GM23338 (cell line): Measurements from ENCODE around the gene MTOR. TPM values are rescaled to one million over a fixed set of nuclear protein-coding genes. Genes with fewer than 3 reads are reported as not detected.

Experiments
- ATAC-seq: fragments of 200-7000 bp; cut with Tn5 transposase; 3 replicates; pipeline ENCODE4 v1.9.1; 2020
- DNase-seq: peaks from one replicate; pipeline ENCODE4 v3.0.0-alpha.2; 2015; ENCODE audit warnings: low spot score
- H2AFZ ChIP-seq: fragments of 200-600 bp; sonication (generic); 2 replicates; pipeline ENCODE4 v1.8.0; 2016; ENCODE audit warnings: antibody characterized with exemption, mild to moderate bottlenecking, moderate library complexity
- H3F3A ChIP-seq: fragments of 200-600 bp; sonication (generic); replicated peaks from 2 replicates; pipeline ENCODE4 v1.8.0; 2017; ENCODE audit warnings: antibody characterized with exemption, mixed run types, low read depth
- H3K27ac ChIP-seq: fragments of 200-600 bp; sonication (generic); 2 replicates; pipeline ENCODE4 v1.6.1; 2016; ENCODE audit warnings: low read depth
- H3K27me3 ChIP-seq: fragments of 200-600 bp; sonication (generic); 2 replicates; pipeline ENCODE4 v1.8.0; 2016; ENCODE audit warnings: mild to moderate bottlenecking, mixed run types, moderate library complexity; ENCODE audit not compliant: insufficient read depth
- H3K36me3 ChIP-seq: fragments of 200-600 bp; sonication (generic); 2 replicates; pipeline ENCODE4 v1.8.0; 2016; ENCODE audit warnings: mild to moderate bottlenecking; ENCODE audit not compliant: insufficient read depth
- H3K4me1 ChIP-seq: fragments of 200-600 bp; sonication (generic); 2 replicates; pipeline ENCODE4 v1.8.0; 2016; ENCODE audit warnings: mild to moderate bottlenecking, moderate library complexity; ENCODE audit not compliant: insufficient read depth
- H3K4me2 ChIP-seq: fragments of 200-600 bp; sonication (generic); 2 replicates; pipeline ENCODE4 v1.7.1; 2017; ENCODE audit warnings: mixed run types
- H3K4me3 ChIP-seq: fragments of 200-600 bp; sonication (generic); 2 replicates; pipeline ENCODE4 v1.6.1; 2016; ENCODE audit warnings: mixed run types
- H3K79me2 ChIP-seq: fragments of 200-600 bp; sonication (generic); replicated peaks from 2 replicates; pipeline ENCODE4 v1.8.0; 2017; ENCODE audit warnings: mild to moderate bottlenecking; ENCODE audit not compliant: insufficient read depth
- H3K9me2 ChIP-seq: fragments of 200-600 bp; sonication (generic); 2 replicates; pipeline ENCODE4 v1.8.0; 2017; ENCODE audit not compliant: insufficient read depth
- H4K20me1 ChIP-seq: fragments of 200-600 bp; sonication (generic); replicated peaks from 2 replicates; pipeline ENCODE4 v1.8.0; 2017; ENCODE audit warnings: mild to moderate bottlenecking; ENCODE audit not compliant: insufficient read depth
- H3K27ac Mint-ChIP-seq: 2 replicates; pipeline ENCODE4 v1.8.0; 2020; ENCODE audit warnings: inconsistent platforms, mild to moderate bottlenecking, moderate library complexity, mixed read lengths
- H3K27me3 Mint-ChIP-seq: 3 replicates; pipeline ENCODE4 v1.8.0; 2022; ENCODE audit warnings: low read depth, mild to moderate bottlenecking, moderate library complexity, mixed read lengths, inconsistent platforms; ENCODE audit not compliant: insufficient read depth, poor library complexity
- H3K36me3 Mint-ChIP-seq: 3 replicates; pipeline ENCODE4 v1.8.0; 2021; ENCODE audit warnings: low read depth, mild to moderate bottlenecking, inconsistent platforms, moderate library complexity, mixed read lengths
- H3K4me1 Mint-ChIP-seq: 3 replicates; pipeline ENCODE4 v1.8.0; 2020; ENCODE audit warnings: mild to moderate bottlenecking, inconsistent platforms, mixed read lengths
- H3K4me3 Mint-ChIP-seq: 3 replicates; pipeline ENCODE4 v1.8.0; 2021; ENCODE audit warnings: moderate library complexity, mild to moderate bottlenecking, inconsistent platforms, mixed read lengths
- H3K9me3 Mint-ChIP-seq: 3 replicates; pipeline ENCODE4 v1.8.0; 2020; ENCODE audit warnings: moderate library complexity, mild to moderate bottlenecking, inconsistent platforms, mixed read lengths
- CREB1 ChIP-seq: fragments of 250-450 bp; sonication (Bioruptor Pico); IDR thresholded peaks from 2 replicates; pipeline ENCODE4 v1.5.0; 2020; ENCODE audit warnings: low read depth, mild to moderate bottlenecking, moderate library complexity
- EZH2 ChIP-seq: fragments of 200-600 bp; sonication (generic); IDR thresholded peaks from one replicate; pipeline ENCODE4 v1.8.0; 2017; ENCODE audit warnings: antibody characterized with exemption, mild to moderate bottlenecking, low read depth; ENCODE audit not compliant: unreplicated experiment
- EZH2phosphoT487 ChIP-seq: fragments of 200-600 bp; sonication (generic); IDR thresholded peaks from one replicate; pipeline ENCODE4 v1.8.1; 2018; ENCODE audit warnings: antibody characterized with exemption; ENCODE audit not compliant: unreplicated experiment
- JUNB ChIP-seq: IDR thresholded peaks from one replicate; pipeline ENCODE4 v1.6.1; 2016; ENCODE audit warnings: antibody characterized with exemption; ENCODE audit not compliant: unreplicated experiment
- NANOG ChIP-seq: IDR thresholded peaks from 2 replicates; pipeline ENCODE4 v1.6.1; 2016; ENCODE audit warnings: antibody characterized with exemption, borderline replicate concordance
- POLR2AphosphoS5 ChIP-seq: IDR thresholded peaks from 2 replicates; pipeline ENCODE4 v1.6.1; 2016; ENCODE audit warnings: antibody characterized with exemption, low read depth
- STAT1 ChIP-seq: IDR thresholded peaks from one replicate; pipeline ENCODE4 v1.6.1; 2016; ENCODE audit warnings: antibody characterized with exemption; ENCODE audit not compliant: unreplicated experiment
- ZNF114 ChIP-seq: fragments of 250-450 bp; sonication (Bioruptor Pico); IDR thresholded peaks from 2 replicates; pipeline ENCODE4 v1.5.0; 2020; ENCODE audit warnings: mild to moderate bottlenecking, moderate library complexity
- ZNF331 ChIP-seq: fragments of 250-450 bp; sonication (Bioruptor Pico); IDR thresholded peaks from 2 replicates; pipeline ENCODE4 v1.5.0; 2020; ENCODE audit warnings: low read depth, mild to moderate bottlenecking, moderate library complexity
- polyA plus RNA-seq: library from polyadenylated mRNA; unstranded; fragments of >200 nt; fragmentation: Nextera tagmentation; extraction: Ambion mirVana; gene quantifications from 2 replicates; pipeline ENCODE4 v1.2.1, GENCODE V29; 2016
- total RNA-seq: library from RNA; depleted of rRNA; stranded (reverse); fragments of >200 nt; shearing (Covaris generic); gene quantifications from 2 replicates; pipeline ENCODE4 v1.2.3, GENCODE V29; 2014
- TF ChIP-seq, protein P1 (sequence below): fragments of 250-450 bp; sonication (Bioruptor Pico); IDR thresholded peaks from 2 replicates; pipeline ENCODE4 v1.5.0; 2020; ENCODE audit warnings: mild to moderate bottlenecking, moderate library complexity
- TF ChIP-seq, protein P2 (sequence below): IDR thresholded peaks from one replicate; pipeline ENCODE4 v1.6.1; 2018; ENCODE audit warnings: antibody characterized with exemption; ENCODE audit not compliant: unreplicated experiment
- TF ChIP-seq, protein P3 (sequence below): IDR thresholded peaks from 2 replicates; pipeline ENCODE4 v1.6.1; 2016; ENCODE audit warnings: antibody characterized with exemption
- TF ChIP-seq, protein P4 (sequence below), 2 experiments: fragments of 200-600 bp in 1 of 2; sonication (generic) in 1 of 2; conservative IDR thresholded peaks; 2 replicates each; pipeline versions ENCODE4 v1.5.1 to v1.6.1; 2016 to 2017; ENCODE audit warnings: antibody characterized with exemption in 2 of 2, low read depth in 2 of 2, mild to moderate bottlenecking in 2 of 2, moderate library complexity in 1 of 2

MTOR gene
- total and polyA plus RNA-seq, 2 experiments from 2014 or later = 22.8 to 98.0 TPM

DNA sequence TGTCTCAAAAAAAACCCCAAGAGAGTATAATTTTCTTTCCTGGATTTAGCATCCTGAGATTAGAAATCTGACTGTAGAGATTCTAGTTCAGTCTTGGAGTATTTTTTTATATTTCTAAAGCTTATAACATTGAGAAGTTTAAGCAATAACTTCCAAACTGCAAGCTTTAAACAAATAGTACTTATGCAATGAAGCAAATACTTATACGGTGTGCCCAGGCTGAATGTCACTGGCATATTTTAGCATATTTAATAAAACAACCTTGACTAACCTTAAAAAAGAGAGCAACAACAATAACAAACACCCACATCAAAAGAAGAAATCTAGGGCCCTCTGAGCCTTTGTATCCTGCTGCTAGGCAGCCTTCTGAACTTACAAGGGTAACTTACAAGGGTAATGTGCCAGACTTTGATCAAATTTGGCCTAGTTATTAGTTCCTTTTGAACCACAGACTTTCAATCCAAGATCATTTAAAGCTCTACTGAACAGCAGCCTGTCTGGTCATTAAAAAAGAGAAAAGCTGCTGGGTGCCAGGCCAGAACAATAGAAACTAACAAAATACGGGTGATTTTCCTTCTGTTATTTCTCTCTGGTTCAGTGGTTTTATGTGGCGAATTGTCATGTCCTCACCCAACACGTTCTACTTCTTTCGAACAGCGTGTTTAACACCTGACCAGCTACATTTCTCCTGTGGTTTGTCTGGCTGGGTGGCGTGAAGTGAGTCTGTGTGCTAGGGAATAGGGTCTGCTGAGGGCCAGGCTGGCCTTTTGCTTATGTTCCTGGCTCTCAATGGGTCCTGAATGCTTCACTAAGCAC is 16.2 kb downstream of the MTOR start:
- H3K36me3 Mint-ChIP-seq = peaks cover 64% of the 10 kb centered on the region
- Histone ChIP-seq H3K27ac (no peak overlapping the region), H3K36me3 (peaks cover 32% of the 10 kb centered on the region; the same call in 1 of the 2 replicates), H3K4me1 (no peaks in the 10 kb centered on the region), H3K4me3 (no peak overlapping the region), H2AFZ (no peak overlapping the region), H4K20me1 (peaks cover 4% of the 10 kb centered on the region; the same call in 1 of the 2 replicates), H3K9me2 (no peaks in the 10 kb centered on the region), H3K79me2 (no peaks in the 10 kb centered on the region), H3F3A (no peaks in the 10 kb centered on the region), H3K27me3 (no peaks in the 10 kb centered on the region), H3K4me2 (no peak overlapping the region)
- no peak overlapping the region for H3K4me3 Mint-ChIP-seq
- no peaks in the 10 kb centered on the region for H3K4me1 Mint-ChIP-seq
- DNase-seq (no peak), ATAC-seq (no peak)
- peaks cover 4% of the 10 kb centered on the region; the same call in 2 of the 3 replicates for H3K9me3 Mint-ChIP-seq
- TF ChIP-seq ZNF331 (no peak), JUNB (no peak), EZH2phosphoT487 (no peak), CREB1 (CRISPR knock-in tag) (no peak), STAT1 (no peak), NANOG (no peak), POLR2AphosphoS5 (no peak), ZNF114 (CRISPR knock-in tag) (no peak), EZH2 (no peak)
- TF ChIP-seq, protein P1, sequence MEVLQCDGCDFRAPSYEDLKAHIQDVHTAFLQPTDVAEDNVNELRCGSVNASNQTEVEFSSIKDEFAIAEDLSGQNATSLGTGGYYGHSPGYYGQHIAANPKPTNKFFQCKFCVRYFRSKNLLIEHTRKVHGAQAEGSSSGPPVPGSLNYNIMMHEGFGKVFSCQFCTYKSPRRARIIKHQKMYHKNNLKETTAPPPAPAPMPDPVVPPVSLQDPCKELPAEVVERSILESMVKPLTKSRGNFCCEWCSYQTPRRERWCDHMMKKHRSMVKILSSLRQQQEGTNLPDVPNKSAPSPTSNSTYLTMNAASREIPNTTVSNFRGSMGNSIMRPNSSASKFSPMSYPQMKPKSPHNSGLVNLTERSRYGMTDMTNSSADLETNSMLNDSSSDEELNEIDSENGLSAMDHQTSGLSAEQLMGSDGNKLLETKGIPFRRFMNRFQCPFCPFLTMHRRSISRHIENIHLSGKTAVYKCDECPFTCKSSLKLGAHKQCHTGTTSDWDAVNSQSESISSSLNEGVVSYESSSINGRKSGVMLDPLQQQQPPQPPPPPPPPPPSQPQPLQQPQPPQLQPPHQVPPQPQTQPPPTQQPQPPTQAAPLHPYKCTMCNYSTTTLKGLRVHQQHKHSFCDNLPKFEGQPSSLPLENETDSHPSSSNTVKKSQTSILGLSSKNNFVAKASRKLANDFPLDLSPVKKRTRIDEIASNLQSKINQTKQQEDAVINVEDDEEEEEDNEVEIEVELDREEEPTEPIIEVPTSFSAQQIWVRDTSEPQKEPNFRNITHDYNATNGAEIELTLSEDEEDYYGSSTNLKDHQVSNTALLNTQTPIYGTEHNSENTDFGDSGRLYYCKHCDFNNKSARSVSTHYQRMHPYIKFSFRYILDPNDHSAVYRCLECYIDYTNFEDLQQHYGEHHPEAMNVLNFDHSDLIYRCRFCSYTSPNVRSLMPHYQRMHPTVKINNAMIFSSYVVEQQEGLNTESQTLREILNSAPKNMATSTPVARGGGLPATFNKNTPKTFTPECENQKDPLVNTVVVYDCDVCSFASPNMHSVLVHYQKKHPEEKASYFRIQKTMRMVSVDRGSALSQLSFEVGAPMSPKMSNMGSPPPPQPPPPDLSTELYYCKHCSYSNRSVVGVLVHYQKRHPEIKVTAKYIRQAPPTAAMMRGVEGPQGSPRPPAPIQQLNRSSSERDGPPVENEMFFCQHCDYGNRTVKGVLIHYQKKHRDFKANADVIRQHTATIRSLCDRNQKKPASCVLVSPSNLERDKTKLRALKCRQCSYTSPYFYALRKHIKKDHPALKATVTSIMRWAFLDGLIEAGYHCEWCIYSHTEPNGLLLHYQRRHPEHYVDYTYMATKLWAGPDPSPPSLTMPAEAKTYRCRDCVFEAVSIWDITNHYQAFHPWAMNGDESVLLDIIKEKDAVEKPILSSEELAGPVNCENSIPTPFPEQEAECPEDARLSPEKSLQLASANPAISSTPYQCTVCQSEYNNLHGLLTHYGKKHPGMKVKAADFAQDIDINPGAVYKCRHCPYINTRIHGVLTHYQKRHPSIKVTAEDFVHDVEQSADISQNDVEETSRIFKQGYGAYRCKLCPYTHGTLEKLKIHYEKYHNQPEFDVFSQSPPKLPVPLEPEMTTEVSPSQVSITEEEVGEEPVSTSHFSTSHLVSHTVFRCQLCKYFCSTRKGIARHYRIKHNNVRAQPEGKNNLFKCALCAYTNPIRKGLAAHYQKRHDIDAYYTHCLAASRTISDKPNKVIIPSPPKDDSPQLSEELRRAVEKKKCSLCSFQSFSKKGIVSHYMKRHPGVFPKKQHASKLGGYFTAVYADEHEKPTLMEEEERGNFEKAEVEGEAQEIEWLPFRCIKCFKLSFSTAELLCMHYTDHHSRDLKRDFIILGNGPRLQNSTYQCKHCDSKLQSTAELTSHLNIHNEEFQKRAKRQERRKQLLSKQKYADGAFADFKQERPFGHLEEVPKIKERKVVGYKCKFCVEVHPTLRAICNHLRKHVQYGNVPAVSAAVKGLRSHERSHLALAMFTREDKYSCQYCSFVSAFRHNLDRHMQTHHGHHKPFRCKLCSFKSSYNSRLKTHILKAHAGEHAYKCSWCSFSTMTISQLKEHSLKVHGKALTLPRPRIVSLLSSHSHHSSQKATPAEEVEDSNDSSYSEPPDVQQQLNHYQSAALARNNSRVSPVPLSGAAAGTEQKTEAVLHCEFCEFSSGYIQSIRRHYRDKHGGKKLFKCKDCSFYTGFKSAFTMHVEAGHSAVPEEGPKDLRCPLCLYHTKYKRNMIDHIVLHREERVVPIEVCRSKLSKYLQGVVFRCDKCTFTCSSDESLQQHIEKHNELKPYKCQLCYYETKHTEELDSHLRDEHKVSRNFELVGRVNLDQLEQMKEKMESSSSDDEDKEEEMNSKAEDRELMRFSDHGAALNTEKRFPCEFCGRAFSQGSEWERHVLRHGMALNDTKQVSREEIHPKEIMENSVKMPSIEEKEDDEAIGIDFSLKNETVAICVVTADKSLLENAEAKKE (CRISPR knock-in tag) = no peak
- TF ChIP-seq, protein P2, sequence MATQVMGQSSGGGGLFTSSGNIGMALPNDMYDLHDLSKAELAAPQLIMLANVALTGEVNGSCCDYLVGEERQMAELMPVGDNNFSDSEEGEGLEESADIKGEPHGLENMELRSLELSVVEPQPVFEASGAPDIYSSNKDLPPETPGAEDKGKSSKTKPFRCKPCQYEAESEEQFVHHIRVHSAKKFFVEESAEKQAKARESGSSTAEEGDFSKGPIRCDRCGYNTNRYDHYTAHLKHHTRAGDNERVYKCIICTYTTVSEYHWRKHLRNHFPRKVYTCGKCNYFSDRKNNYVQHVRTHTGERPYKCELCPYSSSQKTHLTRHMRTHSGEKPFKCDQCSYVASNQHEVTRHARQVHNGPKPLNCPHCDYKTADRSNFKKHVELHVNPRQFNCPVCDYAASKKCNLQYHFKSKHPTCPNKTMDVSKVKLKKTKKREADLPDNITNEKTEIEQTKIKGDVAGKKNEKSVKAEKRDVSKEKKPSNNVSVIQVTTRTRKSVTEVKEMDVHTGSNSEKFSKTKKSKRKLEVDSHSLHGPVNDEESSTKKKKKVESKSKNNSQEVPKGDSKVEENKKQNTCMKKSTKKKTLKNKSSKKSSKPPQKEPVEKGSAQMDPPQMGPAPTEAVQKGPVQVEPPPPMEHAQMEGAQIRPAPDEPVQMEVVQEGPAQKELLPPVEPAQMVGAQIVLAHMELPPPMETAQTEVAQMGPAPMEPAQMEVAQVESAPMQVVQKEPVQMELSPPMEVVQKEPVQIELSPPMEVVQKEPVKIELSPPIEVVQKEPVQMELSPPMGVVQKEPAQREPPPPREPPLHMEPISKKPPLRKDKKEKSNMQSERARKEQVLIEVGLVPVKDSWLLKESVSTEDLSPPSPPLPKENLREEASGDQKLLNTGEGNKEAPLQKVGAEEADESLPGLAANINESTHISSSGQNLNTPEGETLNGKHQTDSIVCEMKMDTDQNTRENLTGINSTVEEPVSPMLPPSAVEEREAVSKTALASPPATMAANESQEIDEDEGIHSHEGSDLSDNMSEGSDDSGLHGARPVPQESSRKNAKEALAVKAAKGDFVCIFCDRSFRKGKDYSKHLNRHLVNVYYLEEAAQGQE = no peak
- TF ChIP-seq, protein P3, sequence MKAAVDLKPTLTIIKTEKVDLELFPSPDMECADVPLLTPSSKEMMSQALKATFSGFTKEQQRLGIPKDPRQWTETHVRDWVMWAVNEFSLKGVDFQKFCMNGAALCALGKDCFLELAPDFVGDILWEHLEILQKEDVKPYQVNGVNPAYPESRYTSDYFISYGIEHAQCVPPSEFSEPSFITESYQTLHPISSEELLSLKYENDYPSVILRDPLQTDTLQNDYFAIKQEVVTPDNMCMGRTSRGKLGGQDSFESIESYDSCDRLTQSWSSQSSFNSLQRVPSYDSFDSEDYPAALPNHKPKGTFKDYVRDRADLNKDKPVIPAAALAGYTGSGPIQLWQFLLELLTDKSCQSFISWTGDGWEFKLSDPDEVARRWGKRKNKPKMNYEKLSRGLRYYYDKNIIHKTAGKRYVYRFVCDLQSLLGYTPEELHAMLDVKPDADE = no peak
- TF ChIP-seq, protein P4, sequence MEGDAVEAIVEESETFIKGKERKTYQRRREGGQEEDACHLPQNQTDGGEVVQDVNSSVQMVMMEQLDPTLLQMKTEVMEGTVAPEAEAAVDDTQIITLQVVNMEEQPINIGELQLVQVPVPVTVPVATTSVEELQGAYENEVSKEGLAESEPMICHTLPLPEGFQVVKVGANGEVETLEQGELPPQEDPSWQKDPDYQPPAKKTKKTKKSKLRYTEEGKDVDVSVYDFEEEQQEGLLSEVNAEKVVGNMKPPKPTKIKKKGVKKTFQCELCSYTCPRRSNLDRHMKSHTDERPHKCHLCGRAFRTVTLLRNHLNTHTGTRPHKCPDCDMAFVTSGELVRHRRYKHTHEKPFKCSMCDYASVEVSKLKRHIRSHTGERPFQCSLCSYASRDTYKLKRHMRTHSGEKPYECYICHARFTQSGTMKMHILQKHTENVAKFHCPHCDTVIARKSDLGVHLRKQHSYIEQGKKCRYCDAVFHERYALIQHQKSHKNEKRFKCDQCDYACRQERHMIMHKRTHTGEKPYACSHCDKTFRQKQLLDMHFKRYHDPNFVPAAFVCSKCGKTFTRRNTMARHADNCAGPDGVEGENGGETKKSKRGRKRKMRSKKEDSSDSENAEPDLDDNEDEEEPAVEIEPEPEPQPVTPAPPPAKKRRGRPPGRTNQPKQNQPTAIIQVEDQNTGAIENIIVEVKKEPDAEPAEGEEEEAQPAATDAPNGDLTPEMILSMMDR (conservative IDR thresholded peaks at IDR 0.05; ENCODE audit: low read depth in 2 of 2) = no peak
- H3K27ac Mint-ChIP-seq = no peak overlapping the region
- H3K27me3 Mint-ChIP-seq = no peaks in the 10 kb centered on the region
